C4-2B (cell line): Measurements from ENCODE around the gene STAMBPL1.

Experiments used
- H3K27ac ChIP-seq: fragments of 450-650 bp; 2 replicates; pipeline ENCODE4 v1.5.1; 2017
- CTCF ChIP-seq: fragments of 450-650 bp; conservative IDR thresholded peaks from 2 replicates; pipeline ENCODE4 v1.5.1; 2017; ENCODE audit warnings: mild to moderate bottlenecking
- ZFX ChIP-seq: fragments of 450-650 bp; IDR thresholded peaks from 2 replicates; pipeline ENCODE4 v1.6.1; 2017

STAMBPL1 gene

DNA sequence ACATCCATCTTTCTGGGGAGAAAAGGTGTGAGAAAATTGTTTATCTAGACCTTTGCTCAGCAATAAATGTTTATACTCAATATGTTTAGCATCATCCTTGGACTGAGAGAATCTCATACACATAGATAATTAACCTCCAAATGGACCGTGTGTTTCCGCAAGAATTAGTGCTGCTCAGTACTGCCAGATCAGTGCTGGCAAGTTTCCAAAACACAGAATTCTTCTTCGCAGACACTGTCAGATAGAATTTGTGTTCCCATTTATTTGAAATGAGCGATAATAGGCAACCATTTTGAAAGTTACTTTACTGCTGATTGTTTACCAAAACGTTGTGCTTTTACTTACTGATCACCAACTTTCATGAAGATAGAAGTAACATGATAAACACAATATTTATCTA is 33.7 kb downstream of the STAMBPL1 start:
- TF ChIP-seq CTCF, result no peak
- TF ChIP-seq ZFX, result no peak
- H3K27ac ChIP-seq, result no peak overlapping the region

DNA sequence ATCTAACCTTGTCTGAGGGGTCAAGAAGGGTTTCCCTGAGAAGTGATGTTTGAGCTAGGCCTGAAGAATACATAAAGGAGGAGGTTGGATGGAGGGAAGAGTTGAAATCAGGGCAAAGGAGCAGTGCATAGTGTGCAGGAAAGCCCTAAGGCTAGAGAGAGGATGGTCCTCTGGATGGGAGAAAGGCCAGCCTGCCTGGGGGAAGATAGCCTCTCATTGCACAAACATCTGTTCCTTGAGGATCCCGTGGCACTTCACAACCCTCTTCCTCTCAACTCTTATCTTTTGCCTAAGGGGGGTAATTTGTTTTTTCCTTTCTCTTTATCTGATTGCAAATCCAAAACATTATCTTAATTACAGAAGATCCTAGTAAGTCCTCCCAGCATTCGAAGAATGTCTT is 35.7 kb downstream of the STAMBPL1 start:
- TF ChIP-seq ZFX (no peak), CTCF (no peak)
- no peak overlapping the region for H3K27ac ChIP-seq

GRCh38 chr10:88916231-88916630 is 36.2 kb downstream of the STAMBPL1 start:
- TF ChIP-seq ZFX, result no peak
- H3K27ac ChIP-seq, result no peak overlapping the region

- H3K27ac ChIP-seq, result no peak overlapping the region
Observed at GRCh38 chr10:88916986-88917385, 36.9 kb downstream of the STAMBPL1 start.

DNA sequence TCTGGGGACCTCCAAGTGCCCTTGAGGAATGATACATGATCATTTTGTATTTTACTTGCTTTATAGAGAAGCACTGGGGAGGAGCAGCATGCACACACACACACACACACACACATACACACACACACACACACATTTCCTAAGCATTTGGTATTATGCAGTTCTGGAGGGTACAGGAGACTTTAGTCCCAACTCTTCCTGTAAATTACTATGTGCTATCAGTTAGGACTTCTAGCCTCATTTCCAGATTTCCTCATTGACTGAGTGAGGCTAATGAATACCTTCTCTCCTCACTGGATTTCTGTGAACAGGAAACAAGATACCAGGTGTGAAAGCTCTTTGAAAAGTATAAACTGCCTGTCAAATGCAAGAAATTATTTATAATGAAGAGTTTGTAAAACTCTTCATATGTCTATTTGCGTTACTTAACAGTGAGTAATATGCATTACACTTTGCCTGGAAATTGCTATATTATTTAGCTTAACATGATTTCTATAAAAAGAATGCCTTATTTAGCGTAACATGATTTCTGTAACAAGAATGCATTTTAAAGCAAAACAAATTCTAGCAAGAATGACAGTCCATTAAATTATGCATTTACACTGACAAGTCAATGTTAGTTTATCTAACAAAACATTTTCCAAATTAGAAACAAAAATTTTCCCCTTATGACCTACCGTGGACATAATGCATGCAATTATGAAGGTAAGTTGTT is 38.3 kb downstream of the STAMBPL1 start:
- H3K27ac ChIP-seq, result no peak overlapping the region
- TF ChIP-seq CTCF, result no peak

More at GRCh38 chr10:88916986-88917385, 36.9 kb downstream of the STAMBPL1 start:
- TF ChIP-seq CTCF, result no peak
- no peak for TF ChIP-seq ZFX

GRCh38 chr10:88919041-88919440 is 39.0 kb downstream of the STAMBPL1 start:
- no peak overlapping the region for H3K27ac ChIP-seq
- TF ChIP-seq ZFX (no peak), CTCF (no peak)

- TF ChIP-seq ZFX (no peak), CTCF (no peak)
- H3K27ac ChIP-seq, result no peak overlapping the region
Observed at GRCh38 chr10:88920198-88920597, 40.2 kb downstream of the STAMBPL1 start.

DNA sequence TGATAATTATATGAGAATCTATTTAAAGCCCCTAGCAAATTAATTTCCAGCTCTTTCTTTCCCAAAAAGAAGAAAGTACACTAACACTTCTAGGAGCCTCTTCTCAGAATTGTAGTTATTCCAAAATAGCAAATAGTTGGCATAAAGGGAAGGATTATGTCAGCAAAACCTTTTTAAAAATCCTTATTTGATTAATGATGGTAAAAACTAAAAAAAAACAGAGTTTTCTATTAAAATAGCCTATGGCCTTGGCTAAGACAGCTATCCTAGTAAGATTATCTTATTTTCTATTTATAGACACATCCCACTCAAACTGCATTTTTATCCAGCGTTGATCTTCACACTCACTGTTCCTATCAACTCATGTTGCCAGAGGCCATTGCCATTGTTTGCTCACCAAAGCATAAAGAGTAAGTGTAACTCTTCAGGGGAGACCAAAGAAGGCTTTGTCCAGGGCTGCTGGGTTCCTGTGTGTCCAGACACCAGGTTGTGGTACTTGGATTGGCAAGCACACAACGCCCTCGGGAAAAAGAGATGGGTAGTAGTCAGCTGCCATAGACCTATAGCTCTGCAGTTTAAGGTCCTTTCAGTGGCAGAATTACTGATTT is 41.0 kb downstream of the STAMBPL1 start:
- no peak for TF ChIP-seq CTCF
- no peak for TF ChIP-seq ZFX
- H3K27ac ChIP-seq, result no peak overlapping the region
